Fibroblast of lung (primary cell): ENCODE data around the gene CHI3L1. TPM values are rescaled to one million over a fixed set of nuclear protein-coding genes. Genes with fewer than 3 reads are reported as not detected.

Experiments
- DNase-seq, 2 donors: peaks; one replicate each; pipeline versions ENCODE4 v3.0.0 to v3.0.0-alpha.2; 2010; ENCODE audit warnings: low read depth in 2 of 2
- H2AFZ ChIP-seq: 2 replicates; pipeline ENCODE4 v1.5.1; 2012; ENCODE audit warnings: low read length, control low read depth, inconsistent platforms
- H3K27ac ChIP-seq: 2 replicates; pipeline ENCODE4 v1.5.1; 2011; ENCODE audit warnings: low read length, control low read depth; ENCODE audit not compliant: insufficient read depth
- H3K27me3 ChIP-seq: 2 replicates; pipeline ENCODE4 v1.5.1; 2011; ENCODE audit warnings: mild to moderate bottlenecking, low read length; ENCODE audit not compliant: control insufficient read depth, insufficient read depth
- H3K36me3 ChIP-seq: 2 replicates; pipeline ENCODE4 v1.5.1; 2011; ENCODE audit warnings: low read length; ENCODE audit not compliant: control insufficient read depth, insufficient read depth
- H3K4me1 ChIP-seq: 2 replicates; pipeline ENCODE4 v1.5.1; 2011; ENCODE audit warnings: low read length; ENCODE audit not compliant: control insufficient read depth, insufficient read depth; ENCODE audit errors: extremely low read depth
- H3K4me2 ChIP-seq: 2 replicates; pipeline ENCODE4 v1.5.1; 2011; ENCODE audit warnings: low read length, control low read depth; ENCODE audit not compliant: insufficient read depth; ENCODE audit errors: extremely low read depth
- H3K4me3 ChIP-seq, 4 experiments: fragments of 200-600 bp in 1 of 4; sonication (generic) in 1 of 4; replicated peaks in 1 of 4; 2 replicates each; pipeline ENCODE4 v1.5.1; 2011 to 2016; ENCODE audit warnings: low read length in 4 of 4, low read depth in 3 of 4, mild to moderate bottlenecking in 3 of 4, control low read depth in 2 of 4, inconsistent platforms in 1 of 4, mixed read lengths in 1 of 4; ENCODE audit not compliant: insufficient read depth in 1 of 4; ENCODE audit errors: control extremely low read depth in 1 of 4
- H3K79me2 ChIP-seq: 2 replicates; pipeline ENCODE4 v1.5.1; 2012; ENCODE audit warnings: mild to moderate bottlenecking, low read length, inconsistent platforms; ENCODE audit not compliant: control insufficient read depth, insufficient read depth
- H3K9ac ChIP-seq: 2 replicates; pipeline ENCODE4 v1.5.1; 2011; ENCODE audit warnings: mild to moderate bottlenecking, low read length, control low read depth; ENCODE audit not compliant: insufficient read depth
- H3K9me3 ChIP-seq: 2 replicates; pipeline ENCODE4 v1.5.1; 2012; ENCODE audit warnings: low read depth, low read length; ENCODE audit not compliant: control insufficient read depth, insufficient read depth
- H4K20me1 ChIP-seq: 2 replicates; pipeline ENCODE4 v1.5.1; 2011; ENCODE audit warnings: low read length; ENCODE audit not compliant: control insufficient read depth, insufficient read depth; ENCODE audit errors: extremely low read depth
- EZH2 ChIP-seq: IDR thresholded peaks from 2 replicates; pipeline ENCODE4 v1.5.1; 2012; ENCODE audit warnings: low read length, control low read depth, mild to moderate bottlenecking; ENCODE audit errors: missing control alignments
- polyA plus RNA-seq, 2 donors: library from polyadenylated mRNA; depleted of rRNA in 1 of 2; stranded (reverse) in 1 of 2; unstranded in 1 of 2; fragments of >200 nt; gene quantifications; 2 replicates each; pipeline ENCODE4 v1.2.1, GENCODE V29; 2011 to 2012; ENCODE audit warnings: missing spikeins in 1 of 2
- total RNA-seq: library from RNA; depleted of rRNA; stranded (reverse); fragments of >200 nt; gene quantifications from 2 replicates; pipeline ENCODE4 v1.2.1, GENCODE V29; 2014
- TF ChIP-seq, protein P1 (sequence below), 2 donors: IDR thresholded peaks in 1 of 2; conservative IDR thresholded peaks in 1 of 2; 1 replicate in 1 of 2; 2 replicates in 1 of 2; pipeline ENCODE4 v1.5.1; 2011 to 2012; ENCODE audit warnings: low read length in 2 of 2, control low read depth in 1 of 2, inconsistent platforms in 1 of 2, low read depth in 1 of 2, mild to moderate bottlenecking in 1 of 2

CHI3L1 gene
- total and polyA plus RNA-seq, 2 donors (not counting 1 experiment from before 2014, with no cell fraction given), result 3.0 to 42.8 TPM

DNA sequence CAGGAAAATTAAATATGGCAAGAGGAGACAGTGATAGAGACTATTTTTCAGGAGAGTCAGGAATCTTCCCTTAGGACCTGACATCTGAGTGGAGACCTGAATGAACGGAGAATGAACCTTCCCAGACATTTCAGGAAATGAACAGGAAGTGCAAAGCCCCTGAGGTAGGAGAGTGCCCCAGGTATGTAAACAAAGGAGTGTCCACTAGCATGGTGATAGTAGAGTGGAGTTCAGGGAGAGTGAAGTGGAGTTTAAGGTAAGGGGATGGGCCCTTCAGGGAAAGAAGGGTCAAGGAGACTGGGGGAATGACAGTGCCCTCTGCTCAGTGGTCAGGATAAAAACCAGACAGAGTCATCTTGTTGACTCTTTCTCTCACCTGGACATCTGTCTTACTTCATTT lies 30.2 kb downstream of the CHI3L1 start:
- Histone ChIP-seq H3K9me3 (no peaks in the 10 kb centered on the region), H3K4me2 (no peak overlapping the region), H3K36me3 (no peaks in the 10 kb centered on the region), H4K20me1 (no peaks in the 10 kb centered on the region), H3K79me2 (no peaks in the 10 kb centered on the region), H3K4me3 (no peak overlapping the region), H3K4me1 (peaks cover 18% of the 10 kb centered on the region), H3K27ac (no peak overlapping the region), H3K9ac (no peak overlapping the region), H2AFZ (no peak overlapping the region), H3K27me3 (peaks cover 4% of the 10 kb centered on the region)
- DNase-seq, result no peak
- TF ChIP-seq EZH2, result no peak
- TF ChIP-seq, protein P1, sequence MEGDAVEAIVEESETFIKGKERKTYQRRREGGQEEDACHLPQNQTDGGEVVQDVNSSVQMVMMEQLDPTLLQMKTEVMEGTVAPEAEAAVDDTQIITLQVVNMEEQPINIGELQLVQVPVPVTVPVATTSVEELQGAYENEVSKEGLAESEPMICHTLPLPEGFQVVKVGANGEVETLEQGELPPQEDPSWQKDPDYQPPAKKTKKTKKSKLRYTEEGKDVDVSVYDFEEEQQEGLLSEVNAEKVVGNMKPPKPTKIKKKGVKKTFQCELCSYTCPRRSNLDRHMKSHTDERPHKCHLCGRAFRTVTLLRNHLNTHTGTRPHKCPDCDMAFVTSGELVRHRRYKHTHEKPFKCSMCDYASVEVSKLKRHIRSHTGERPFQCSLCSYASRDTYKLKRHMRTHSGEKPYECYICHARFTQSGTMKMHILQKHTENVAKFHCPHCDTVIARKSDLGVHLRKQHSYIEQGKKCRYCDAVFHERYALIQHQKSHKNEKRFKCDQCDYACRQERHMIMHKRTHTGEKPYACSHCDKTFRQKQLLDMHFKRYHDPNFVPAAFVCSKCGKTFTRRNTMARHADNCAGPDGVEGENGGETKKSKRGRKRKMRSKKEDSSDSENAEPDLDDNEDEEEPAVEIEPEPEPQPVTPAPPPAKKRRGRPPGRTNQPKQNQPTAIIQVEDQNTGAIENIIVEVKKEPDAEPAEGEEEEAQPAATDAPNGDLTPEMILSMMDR (conservative IDR thresholded peaks at IDR 0.05 in 1 of 2, IDR thresholded peaks at IDR 0.05 in 1 of 2; ENCODE audit: low read depth in 1 of 2, low read length in 2 of 2), result no peak

DNA sequence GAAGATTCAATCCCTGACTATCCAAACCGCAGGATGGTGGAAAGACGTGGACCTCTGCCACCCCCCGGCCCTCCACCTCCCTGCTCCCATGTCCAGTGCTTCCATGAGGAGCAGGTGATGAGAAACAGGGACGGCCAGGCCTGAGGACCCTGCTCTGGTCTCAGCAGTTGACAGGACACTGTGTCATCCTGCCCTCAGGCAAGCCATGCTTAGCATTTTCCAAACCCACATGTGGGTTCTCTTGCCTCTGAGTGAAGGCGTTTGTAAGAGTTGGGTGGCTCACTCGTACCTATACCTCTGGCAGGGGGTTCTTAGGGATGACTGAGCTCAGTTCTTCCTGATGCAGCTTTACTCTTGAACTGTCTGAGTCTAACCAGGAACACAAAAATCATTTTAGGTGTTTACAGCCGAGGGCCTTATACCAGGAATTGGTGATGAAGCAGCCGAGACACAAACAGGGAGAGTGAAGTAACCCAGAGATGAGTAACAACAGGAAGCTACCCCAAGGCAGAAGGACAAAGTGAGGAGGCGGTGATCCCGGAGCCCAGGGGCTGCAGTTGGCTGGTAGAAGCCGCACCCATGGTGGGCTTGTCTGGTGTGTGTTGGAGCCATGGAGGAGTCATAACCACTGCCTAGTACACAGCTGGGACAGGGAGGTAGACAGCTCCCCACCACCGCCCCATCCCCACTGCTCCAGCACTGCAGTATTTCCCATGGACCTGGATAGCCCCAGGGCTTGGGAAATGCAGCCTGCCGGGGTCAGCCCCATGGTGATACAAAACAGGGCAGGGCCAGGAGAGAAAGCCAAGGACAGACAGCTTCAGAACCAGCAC lies 32.3 kb downstream of the CHI3L1 start:
- no peaks in the 10 kb centered on the region for H4K20me1 ChIP-seq
- no peaks in the 10 kb centered on the region for H3K79me2 ChIP-seq
- TF ChIP-seq, protein P1 (conservative IDR thresholded peaks at IDR 0.05 in 1 of 2, IDR thresholded peaks at IDR 0.05 in 1 of 2; ENCODE audit: low read depth in 1 of 2, low read length in 2 of 2), result no peak
- no peak for TF ChIP-seq EZH2
- peaks cover 2% of the 10 kb centered on the region for H3K27me3 ChIP-seq
- H3K9ac ChIP-seq, result no peak overlapping the region
- H3K36me3 ChIP-seq, result no peaks in the 10 kb centered on the region
- H3K4me1 ChIP-seq, result peaks cover 18% of the 10 kb centered on the region
- no peak overlapping the region for H3K4me2 ChIP-seq
- H3K9me3 ChIP-seq, result no peaks in the 10 kb centered on the region
- H3K27ac ChIP-seq, result no peak overlapping the region
- no peak overlapping the region for H2AFZ ChIP-seq
- DNase-seq, result peak in 1 of 2 donors; percentile 69
- no peak overlapping the region for H3K4me3 ChIP-seq

DNA sequence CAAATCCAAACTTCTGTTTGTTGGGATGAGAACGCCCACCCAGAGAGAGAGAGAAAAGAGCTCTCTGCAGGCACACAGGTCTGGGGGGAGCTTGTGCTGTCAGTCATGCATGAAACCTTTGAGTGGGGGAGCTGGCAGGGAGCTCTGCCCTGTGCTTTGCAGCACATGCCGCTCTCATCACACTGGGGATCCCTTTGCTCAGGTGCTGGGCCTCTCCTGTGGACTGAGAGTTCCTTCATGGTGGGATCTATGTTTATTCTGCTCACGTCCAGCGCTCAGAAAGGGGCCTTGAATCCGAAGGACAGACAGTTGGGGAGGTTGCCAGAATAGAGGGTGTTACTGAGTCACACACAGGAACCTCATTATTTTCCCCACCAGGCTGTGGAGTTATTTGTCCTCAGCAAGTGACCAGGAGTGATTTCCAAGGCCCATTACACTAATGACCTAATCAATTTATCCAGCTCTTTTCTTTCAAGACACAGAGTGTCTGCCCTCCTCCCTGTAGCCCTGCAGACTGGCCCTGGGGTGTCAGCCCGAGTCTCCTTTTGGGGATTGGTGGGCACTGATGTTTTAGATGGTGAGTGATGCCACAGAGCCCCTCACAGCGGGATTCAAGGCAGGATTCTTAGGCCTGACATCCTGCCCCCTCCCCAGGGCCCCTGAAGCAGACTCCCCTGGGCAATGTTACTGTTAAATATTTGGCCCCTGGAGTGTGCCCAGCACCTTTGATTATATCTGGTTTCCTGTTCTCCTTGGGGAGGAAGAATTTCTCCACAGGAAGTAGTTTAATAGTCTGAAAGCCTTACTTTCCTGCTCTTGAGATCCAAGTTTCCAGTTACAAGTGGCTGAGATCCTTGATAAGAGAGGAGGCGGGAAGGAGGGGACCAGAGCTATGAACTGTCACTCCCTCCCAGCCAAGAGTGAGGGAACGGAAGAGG lies 33.2 kb downstream of the CHI3L1 start:
- H3K4me3 ChIP-seq, result no peak overlapping the region
- no peaks in the 10 kb centered on the region for H4K20me1 ChIP-seq
- no peaks in the 10 kb centered on the region for H3K9me3 ChIP-seq
- no peak overlapping the region for H2AFZ ChIP-seq
- DNase-seq, result peak in 1 of 2 donors; percentile 36
- no peak overlapping the region for H3K9ac ChIP-seq
- no peak overlapping the region for H3K27ac ChIP-seq
- H3K27me3 ChIP-seq, result peaks cover 2% of the 10 kb centered on the region
- H3K36me3 ChIP-seq, result no peaks in the 10 kb centered on the region
- H3K79me2 ChIP-seq, result no peaks in the 10 kb centered on the region
- no peak overlapping the region for H3K4me2 ChIP-seq
- H3K4me1 ChIP-seq, result peaks cover 18% of the 10 kb centered on the region
- TF ChIP-seq, protein P1 (conservative IDR thresholded peaks at IDR 0.05 in 1 of 2, IDR thresholded peaks at IDR 0.05 in 1 of 2; ENCODE audit: low read depth in 1 of 2, low read length in 2 of 2), result no peak
- no peak for TF ChIP-seq EZH2
